Myocyte (in vitro differentiated cells): Measurements from ENCODE around the gene WNT11. TPM values are rescaled to one million over a fixed set of nuclear protein-coding genes. Genes with fewer than 3 reads are reported as not detected.

ENCODE experiments used
- total RNA-seq: library from RNA; depleted of rRNA; stranded (reverse); fragments of >200 nt; gene quantifications from 2 replicates; pipeline ENCODE4 v1.2.3, GENCODE V29; 2014

The WNT11 gene
- total RNA-seq, 1 donor from 2014 or later: 0.24 TPM

Other genes with a start within 250 kb of the WNT11 start
- 25.9 and 30.4 TPM in 2 replicates for gene THAP12, start 174.6 kb upstream of the WNT11 start, total RNA-seq
- 2.3 and 2.4 TPM in 2 replicates for gene GVQW3, start 174.8 kb upstream of the WNT11 start, total RNA-seq
- gene EMSY, start 238.5 kb upstream of the WNT11 start, total RNA-seq: 27.1 and 32.5 TPM in 2 replicates